GM18505 (cell line): ENCODE results near the gene HNRNPH2.
A peak's percentile ranks its signal among the peaks of the same experiment; 100 is the strongest.

Source experiments
- ATAC-seq: cut with Tn5 transposase; IDR thresholded peaks from one replicate; pipeline ENCODE4 v1.9.1; 2021; ENCODE audit not compliant: unreplicated experiment
- POLR2A ChIP-seq: IDR thresholded peaks from 4 replicates; pipeline ENCODE4 v1.6.1; 2011; ENCODE audit warnings: borderline replicate concordance; ENCODE audit not compliant: insufficient read depth, insufficient read length; ENCODE audit errors: extremely low read depth

Gene HNRNPH2

DNA sequence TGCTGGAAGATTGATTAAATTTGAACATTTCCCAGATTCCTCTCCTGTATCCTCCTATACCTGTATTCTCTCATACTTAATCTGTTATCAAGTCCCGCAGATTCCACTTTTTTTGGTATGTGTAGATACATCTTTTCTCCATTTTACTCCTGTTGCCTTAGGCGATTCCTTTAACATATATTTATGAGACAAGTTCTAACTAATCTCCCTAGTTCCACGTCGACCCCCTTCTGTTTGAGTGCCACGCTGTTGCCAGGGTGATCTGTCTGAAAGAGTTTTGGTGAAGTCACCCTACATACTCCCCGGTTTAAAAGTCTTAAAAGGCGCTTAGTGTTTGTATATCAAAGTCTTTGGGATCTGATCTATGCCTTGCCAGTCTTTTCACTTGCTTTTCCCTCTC is 2.4 kb downstream of the HNRNPH2 start:
- no peak for ATAC-seq

DNA sequence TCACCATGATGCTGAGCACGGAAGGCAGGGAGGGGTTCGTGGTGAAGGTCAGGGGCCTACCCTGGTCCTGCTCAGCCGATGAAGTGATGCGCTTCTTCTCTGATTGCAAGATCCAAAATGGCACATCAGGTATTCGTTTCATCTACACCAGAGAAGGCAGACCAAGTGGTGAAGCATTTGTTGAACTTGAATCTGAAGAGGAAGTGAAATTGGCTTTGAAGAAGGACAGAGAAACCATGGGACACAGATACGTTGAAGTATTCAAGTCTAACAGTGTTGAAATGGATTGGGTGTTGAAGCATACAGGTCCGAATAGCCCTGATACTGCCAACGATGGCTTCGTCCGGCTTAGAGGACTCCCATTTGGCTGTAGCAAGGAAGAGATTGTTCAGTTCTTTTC is 4.0 kb downstream of the HNRNPH2 start:
- ATAC-seq = no peak
- no peak for TF ChIP-seq POLR2A

More for the DNA sequence above, 2.4 kb downstream of the HNRNPH2 start:
- TF ChIP-seq POLR2A = no peak

DNA sequence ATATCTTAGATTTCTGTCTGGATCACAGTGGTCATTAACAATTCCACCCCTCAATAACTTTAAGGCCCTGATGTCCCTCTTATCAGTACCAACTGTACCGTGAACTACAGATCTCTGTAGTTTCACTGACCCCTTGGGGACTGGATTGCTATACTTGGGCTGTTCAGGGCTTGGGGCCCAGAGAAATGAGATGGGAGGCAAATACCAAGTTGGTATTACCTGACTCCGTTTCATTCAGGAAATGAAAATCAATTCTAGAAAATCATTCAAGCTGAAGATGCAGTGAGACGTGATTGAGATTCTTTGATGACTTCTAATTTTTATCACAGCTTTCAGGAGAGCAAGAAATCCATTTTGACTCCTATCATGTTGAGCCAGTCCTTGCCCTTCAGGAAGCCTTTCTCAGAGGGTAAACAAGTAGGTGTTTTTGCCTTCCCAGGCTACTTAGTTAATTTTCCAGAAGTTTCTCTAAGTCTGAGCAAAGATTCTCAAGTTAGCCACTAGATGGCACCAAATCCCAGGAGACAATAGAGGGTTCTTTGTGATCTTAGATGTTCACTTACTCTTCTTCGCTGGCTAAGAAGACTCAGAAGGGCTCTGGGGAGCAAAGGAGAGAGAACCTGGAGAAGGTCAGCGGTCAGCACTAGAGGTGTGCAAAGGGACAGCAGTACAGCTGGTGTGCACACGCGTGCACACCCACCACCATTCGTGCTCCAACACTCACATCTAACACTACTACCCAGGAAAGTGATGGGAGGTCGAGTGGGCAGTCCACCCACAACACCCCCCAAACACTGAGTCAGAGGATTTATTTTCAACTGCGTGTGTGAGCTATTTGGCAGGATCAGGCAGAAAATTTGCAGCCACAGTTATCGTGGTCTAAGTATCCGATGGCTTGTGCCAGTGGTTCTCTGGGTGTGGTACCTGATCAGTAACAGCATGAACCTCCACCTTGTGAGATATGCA is 7.4 kb downstream of the HNRNPH2 start:
- peak; percentile 58 for ATAC-seq
- no peak for TF ChIP-seq POLR2A

DNA sequence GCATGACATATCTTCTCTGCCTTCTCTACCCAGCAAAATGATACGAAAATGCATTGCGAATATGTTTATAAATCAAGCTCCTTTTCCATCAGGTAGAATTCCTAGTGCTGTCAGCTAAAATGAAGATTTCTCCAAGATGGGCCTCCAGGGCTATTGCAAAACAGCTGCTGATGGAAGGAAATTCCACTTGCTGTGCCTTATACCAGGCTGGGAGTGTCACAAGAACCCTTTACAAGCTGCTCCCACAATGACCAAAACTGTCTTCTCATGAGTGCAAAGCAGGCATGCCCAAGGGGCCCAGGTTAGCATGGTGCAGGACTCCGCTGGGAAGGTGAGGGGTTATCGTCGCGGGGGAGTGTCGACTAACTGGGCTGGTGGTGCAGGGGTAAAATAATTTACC is 8.7 kb downstream of the HNRNPH2 start:
- no peak for TF ChIP-seq POLR2A
- ATAC-seq = no peak

DNA sequence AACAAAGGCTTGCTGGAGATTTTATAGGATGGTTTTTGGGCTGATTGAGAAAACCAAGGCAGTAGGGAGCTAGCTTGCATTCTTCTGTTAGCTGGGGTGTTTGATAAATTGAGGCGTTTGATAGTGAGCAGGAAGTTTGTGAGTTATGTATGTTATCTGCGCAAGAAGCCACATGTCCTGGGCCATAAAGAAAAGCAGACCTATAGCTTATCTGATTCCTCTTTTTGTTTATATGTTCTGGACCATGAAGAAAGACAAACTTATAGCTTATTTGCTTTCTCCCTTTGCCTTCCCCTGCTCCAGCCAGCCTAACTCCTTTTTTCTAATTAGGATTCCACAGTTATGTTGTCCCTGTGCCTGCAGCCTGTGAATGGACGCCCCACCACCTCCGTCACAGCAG is 9.2 kb downstream of the HNRNPH2 start:
- no peak for TF ChIP-seq POLR2A
- ATAC-seq = no peak

DNA sequence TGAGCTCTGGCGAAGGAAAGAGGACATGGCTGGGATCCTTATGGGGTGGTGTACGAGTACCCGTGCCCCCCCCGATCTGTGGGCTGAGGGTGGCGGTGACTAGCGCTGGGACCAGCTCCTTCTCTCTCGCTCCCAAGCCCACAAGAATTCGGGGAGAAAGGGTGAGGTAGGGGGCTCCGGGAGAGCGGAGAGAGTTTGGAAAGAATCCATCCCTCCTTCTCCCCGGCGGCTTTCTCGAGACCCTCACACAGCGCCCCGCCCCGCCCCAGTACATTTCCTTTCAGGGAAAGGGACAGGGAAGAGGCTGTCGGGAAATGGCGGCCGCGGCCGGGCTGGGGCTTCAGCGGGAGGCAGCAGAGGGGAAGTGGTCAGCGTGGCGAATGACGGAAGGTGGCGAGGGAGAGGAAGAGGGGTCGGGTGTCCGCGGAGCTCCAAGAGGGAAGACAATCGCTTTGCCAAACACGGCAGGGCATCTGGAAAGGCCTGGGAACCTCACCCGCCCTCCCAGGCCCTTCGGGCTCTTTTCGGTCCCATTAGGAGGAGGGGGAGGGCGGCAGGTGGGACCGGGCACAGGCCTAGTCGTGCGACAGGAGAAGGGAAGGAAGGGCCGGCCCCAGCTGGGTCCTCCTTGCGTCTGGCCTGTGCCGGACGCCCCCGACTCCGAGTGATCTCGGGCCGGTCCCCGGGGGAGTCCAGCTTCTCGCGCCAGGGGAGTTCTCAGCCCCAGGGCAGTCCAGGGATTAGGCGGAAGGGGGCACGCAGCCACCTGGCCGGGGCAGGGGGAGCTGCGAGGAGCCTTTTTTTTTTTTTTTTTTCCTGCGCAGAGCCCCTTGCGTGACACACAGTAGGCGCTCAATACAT is 10.2 kb downstream of the HNRNPH2 start:
- peak; percentile 39 for ATAC-seq
- TF ChIP-seq POLR2A = no peak

DNA sequence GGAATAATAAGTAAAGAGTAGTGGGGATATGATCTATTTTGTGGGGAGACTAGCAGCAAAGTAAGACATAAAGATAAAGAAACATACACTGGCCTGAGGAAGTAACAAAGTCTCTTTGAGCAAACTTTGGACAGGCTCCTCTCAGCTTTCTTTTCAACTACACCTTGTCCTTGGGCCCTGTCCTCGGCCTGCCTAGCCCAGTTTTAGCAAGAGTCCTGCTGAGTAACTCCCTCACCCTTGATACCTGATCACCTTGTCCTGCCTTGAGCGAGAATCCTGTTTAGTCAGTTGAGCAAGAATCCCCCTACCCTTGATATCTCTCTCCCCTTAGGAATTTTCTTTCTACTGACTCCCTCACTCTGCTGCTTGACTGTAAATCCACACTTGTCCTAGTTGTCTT is 11.5 kb downstream of the HNRNPH2 start:
- TF ChIP-seq POLR2A = no peak
- no peak for ATAC-seq

DNA sequence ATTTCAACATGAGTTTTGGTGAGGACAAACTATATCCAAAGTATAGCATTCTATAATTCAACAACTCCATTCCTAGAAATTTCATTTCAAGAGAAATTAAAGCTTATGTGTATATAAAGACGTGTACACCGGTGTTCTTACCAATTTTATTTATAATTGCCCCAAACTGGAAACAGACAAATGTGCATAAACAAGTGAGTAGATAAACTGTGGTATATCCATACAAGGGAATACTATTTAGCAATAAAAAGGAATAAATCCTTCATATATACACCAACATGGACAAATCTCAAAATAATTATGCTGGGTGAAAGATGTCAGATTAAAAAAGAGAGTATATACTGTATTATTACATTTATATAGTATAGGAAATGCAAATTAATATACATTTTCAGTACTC is 19.9 kb downstream of the HNRNPH2 start:
- no peak for ATAC-seq
- no peak for TF ChIP-seq POLR2A

DNA sequence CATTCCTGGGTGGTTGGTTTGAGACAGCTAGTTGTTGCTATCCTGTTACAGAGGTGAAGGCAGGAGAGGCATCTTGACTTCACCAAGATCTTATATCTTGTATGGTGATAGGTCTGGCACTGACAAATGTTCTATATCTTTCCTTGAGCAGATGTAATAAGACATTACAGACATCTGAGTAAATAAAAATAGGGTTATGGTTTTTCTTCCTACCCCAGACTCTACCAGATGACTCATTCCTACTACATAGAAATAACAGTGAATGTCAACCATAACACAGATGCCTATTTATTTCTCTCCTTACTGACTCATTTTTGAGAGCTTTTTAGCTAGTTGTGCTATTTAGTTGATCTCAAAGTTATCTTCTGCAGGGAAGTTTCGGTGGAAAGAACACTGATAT is 21.9 kb downstream of the HNRNPH2 start:
- no peak for TF ChIP-seq POLR2A
- ATAC-seq = peak; percentile 40

DNA sequence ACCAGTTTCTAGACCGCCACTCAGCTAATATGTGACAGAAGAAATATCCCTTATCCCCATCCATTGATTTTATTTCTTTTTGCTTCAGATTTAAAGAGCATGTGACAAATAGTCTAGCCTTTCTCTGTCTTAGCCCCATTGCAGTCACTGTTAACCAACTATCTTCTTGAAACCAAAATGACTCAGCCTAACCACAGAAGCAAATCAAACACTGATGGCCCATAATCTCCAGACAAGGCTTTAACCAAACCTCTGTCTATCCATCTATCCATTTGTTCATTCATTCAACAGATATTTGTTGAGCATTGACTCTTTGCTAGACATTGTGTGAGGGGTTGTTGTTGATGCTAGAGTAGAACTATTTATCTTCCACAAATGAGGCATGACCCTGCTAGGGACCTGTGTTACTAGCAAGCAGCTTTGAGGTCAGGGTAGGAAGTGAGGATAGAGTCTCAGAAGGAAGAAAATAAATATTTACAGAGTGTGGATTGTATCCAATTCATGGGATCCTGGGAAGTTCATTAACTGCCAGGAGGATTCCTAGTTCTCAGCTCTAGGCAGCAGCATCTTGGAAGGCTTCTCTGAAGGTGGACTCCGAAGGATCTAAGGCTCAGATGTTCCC is 22.5 kb downstream of the HNRNPH2 start:
- ATAC-seq = peak; percentile 90
- no peak for TF ChIP-seq POLR2A

DNA sequence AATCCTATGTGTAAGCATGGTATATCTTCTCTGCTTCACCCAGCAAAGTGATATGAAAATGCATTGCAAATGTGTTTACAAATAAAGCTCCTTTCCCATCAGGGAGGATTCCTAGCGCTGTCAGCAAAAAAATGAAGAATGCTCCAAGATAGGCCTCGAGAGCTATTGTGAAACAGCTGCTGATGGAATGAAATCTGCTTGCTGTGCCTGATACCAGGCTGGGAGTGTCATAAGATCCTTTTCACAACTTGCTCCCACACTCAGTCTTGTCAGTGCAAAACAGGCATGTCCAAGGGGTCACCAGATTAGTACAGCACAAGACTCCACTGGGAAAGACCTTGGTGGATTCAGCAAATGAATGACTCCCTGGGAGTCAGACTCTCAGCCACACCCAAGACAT is 34.1 kb downstream of the HNRNPH2 start:
- no peak for ATAC-seq
- TF ChIP-seq POLR2A = no peak

DNA sequence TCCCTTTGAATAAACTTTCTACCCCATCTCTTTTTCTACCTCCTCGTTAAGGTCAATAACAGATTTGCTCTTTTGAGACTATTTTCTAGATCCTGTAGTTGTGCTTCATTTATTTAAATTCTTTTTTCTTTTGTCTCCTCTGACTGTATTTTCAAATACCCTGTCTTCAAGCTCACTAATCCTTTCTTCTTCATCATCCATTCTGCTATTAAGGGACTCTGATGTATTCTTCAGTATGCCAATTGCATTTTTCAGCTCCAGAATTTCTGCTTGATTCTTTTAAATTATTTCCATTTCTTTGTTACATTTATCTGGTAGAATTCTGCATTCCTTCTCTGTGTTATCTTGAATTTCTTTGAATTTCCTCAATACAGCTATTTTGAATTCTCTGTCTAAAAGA is 41.3 kb downstream of the HNRNPH2 start:
- no peak for ATAC-seq
- no peak for TF ChIP-seq POLR2A

DNA sequence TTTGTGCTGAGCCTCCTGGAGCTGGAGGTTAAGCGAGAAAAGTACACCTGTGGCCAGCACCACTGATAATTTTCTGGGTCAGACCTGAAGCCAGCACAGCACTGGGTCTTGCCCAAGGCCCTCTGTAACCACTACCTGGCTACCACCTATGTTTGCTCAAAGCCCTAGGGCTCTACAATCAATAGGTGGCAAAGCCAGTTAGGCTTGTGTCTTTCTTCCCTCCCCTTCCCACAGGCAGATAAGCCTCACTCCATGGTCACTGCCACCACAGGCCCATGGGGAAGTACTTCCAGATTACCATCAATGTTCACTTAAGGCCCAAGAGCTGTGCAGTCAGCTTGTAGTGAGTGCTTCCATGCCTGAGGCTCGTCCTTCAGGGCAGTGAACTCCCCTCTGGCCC is 42.1 kb downstream of the HNRNPH2 start:
- TF ChIP-seq POLR2A = no peak
- no peak for ATAC-seq

DNA sequence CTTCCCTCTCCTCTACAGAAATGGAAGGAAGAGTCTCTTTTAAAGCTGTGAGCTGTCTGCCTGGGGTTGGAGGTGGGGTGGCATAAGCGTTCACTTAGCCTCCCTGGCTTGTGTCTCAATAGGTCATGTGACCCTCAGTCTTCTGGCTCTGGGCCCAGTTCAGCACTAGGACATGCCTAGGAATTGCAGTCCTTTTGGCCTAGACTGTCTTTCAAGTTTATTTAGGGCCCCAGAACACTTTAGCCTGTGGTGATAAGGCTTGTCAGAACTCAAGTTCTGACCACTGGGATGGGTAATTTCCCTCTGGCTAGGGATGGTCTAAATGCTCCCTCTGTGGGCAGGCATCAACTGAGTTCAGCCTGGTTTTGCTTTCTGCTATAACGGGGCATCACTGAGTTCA is 42.9 kb downstream of the HNRNPH2 start:
- ATAC-seq = no peak
- no peak for TF ChIP-seq POLR2A

DNA sequence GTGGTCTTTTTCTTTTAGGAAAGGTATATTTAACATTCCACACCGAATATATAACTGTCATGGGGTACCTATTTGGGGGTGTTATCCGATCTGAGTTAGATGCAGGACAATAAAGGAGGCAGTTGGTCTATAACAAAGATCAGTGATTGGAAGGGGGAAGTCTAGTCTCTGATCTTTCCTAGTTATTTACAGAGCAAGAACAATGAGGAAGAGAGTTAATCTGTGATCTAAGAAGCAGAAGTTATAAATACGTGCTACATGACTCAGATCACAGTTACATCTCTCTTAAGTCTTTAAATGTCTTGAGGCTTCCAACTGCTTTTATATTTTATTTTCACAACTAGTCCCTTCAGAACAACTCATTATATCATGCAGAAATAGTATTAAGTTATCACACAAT is 44.0 kb downstream of the HNRNPH2 start:
- no peak for ATAC-seq
- no peak for TF ChIP-seq POLR2A
